Measurements from ENCODE around the gene LSS.

Gene LSS

DNA sequence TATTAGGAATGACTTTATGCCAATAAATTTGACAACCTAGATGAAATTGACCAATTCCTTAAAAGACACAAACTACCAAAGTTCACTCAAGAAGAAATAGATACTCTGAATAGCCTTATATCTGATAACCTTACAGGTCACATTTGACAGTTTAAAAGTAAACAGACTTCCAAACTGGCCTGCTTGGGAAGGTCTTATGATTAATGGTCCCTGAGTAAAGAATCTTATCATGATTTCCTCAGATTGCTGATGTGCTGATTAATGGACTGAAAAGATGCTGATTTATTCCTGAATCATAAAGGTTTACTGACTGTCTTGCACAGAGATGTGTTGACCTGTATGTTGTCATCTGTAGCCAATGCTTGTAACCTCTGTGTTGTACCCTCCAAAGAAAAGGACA, 63.5 kb downstream of the LSS start:
- no peak for DNase-seq

DNA sequence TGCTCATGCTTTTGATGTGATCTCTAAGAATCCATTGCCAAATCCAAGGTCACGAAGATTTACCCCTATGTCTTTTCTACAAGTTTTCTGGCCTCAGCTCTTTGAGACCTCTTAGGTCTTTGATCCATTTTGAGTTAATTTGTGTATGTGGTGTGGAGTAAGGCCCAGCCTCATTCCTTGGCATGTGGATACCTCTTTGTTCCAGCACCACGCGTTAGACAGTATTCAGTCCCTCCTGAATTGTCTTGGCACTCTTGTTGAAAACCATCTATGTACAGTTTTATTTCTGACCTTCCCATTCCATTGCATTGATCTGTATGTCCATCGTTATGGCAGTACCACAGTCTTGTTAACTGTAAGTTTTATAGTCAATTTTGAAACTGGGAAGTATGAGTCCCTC, 65.2 kb downstream of the LSS start:
- no peak for DNase-seq

DNA sequence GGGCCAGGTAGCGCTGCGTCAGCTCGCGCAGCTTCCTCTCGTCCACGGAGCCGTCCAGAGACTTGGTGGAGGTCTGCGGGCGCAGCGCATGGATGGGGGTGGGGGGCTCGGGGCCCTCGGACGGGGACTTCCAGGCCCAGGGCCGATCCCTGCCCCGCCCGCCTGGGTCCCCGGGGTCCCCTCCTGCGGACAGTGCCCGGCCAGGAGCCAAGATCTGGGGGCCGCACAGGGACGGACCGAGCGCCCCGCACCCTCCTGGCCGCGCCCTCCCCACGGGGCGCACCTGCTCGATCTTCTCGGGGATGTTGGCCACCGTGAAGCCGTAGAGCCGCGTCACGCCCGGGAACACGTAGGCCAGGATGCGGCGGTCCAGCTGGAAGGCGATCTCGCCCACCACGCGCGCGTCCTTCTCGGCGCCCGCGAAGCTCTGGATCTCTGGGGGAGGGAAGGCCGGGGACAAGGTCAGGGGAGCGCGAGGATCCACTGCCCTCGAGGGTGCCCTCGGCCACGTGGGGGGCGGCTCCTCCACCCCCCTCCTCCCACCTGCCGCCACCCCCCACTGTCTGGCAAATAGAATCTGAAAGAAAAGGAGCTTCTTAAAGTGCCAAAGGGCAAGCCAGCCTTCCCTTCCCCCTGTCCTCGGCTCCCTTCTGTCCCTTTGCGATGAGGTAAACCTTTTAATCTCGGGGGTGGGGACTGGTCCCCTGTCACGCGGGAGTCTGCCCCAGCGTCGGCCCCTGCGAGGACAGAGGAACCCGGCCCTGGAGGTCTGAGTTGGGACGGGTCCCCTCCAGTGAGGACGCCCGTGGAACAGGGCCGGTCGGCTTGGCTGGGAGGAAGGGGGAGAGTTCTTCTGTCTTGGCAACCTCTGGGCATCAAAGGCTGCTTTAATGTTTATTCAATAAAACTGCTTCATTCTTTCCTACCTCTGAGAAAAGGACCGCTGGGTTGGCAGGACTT, 66.7 kb downstream of the LSS start:
- no peak for DNase-seq

DNA sequence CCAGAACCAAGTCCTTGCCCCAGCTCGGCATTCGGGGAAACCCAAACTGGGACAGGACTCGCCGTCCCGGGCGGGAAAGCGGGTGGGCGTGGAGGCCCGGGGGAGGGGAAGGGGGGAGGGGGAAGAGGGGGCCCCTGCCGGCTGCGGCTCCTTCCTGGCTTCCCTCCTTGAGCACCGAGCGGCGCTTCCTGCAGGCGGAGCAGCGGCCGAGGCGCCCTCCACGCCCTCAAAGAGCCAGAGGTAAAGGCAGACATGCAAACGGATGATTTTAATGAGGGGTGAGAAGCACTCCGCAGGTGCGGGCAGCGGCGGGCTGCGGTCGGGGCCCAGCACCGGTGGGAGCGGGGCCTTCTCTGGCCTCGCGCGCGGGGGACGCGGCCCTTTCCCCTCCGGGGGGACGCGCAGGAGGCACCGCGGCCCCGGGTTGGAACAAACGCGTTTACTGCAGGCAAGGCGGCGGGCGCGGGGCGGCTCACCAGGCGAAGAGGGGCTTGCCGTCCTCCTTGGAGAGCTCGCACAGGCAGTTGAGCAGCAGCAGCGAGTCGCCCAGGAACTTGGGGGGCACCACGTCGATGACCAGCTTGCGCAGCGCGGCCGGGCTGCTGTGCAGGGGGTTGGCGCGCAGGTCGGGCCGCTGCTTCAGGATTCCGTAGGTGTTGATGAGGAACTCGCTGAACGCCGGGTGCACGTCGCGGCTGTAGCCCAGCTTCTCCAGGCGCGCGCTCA, 67.5 kb downstream of the LSS start:
- no peak for DNase-seq

DNA sequence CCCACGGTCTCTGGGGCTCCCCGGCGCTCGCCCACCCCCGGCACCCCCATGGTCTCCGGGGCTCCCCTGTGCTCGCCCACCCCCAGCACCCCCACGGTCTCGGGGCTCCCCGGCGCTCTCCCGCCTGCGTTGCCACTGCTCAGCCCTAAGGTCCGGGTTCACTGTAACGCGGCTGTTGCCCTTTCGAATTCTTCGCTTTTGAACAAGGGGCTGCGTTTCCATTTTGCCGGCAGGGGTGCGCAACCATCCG, 68.0 kb downstream of the LSS start:
- no peak for DNase-seq

DNA sequence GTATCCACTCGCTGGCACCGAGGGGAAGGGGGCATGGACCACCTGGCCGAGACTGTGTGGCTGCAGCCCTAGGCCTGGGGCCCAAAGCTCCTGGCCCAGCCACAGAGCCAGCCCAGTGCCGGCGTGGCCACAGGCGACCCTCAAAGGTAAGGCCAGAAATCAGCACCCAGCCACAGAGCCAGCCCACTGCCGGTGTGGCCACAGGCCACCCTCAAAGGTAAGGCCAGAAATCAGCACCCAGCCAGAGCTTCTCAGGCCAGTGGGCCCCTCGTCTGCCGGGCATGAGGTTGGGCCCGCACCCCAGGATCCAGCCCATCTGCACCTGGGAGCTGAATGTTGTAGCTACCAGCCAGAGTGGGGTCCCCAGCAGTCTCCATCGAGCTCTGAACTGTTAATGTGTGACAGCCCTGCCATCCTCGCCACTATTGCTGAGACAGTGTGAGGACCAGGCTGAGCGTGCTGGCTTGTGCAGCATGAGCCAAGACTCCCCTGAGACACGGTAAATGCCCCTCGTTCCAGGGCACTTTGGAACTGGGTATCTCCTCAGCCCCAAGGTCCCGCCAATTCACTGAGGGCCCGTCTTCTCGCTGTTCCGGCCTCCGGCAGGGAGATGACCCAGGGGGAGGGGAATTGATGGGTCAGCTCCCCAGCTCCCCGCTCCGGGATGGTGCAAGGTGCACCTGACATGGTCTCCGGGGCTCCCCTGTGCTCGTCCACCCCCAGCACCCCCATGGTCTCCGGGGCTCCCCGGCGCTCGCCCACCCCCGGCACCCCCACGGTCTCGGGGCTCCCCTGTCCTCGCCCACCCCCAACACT, 68.5 kb downstream of the LSS start:
- DNase-seq: no peak

DNA sequence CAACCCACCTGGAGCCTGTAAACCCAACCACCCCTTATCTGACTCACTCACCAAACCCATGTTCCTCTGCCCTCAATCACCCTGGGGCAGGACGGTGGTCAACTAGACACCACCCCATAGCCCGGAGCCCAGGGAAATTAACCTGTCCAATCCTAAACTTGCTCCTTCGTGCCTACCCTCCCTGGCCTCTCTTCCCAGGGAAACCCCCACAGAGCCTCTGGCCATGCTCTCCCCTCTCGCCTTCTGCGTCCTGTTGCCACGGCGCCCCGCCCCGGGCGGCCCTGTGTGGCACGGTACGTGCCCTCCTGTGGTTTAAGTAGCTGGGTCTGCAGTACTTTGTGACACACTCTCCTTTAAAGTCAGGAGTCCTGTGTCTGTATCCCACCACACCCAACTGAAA, 69.2 kb downstream of the LSS start:
- DNase-seq: no peak

DNA sequence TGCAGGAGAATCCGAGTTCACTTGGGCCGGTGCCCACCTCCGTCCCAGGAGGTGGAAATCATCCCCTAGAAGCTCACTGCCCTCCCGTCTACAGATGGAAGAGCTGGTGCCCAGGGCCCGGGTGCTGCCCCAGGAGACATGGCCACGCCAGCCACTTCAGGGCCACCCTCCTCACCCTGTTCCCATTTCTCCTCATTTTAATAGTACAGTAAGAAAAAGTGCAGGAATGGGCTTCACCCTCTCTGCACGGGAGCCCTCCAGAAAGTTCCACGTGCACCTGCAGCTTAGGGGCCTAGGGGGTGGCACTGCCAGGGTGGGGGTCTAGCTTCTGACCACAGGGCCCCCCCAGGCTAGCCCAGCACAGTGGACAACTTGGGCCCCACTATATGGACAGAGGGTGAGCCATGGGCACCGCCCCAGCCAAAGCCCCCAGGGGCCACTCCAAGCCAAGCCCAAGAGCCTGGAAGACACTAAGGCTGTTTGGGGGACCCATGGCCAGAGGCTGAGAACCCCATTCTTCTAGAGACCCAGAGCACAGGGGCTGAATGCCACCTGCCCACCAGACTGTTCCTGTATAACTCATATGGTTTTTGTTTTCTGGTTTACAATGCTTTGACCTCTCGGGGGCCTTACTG, 69.8 kb downstream of the LSS start:
- no peak for DNase-seq

DNA sequence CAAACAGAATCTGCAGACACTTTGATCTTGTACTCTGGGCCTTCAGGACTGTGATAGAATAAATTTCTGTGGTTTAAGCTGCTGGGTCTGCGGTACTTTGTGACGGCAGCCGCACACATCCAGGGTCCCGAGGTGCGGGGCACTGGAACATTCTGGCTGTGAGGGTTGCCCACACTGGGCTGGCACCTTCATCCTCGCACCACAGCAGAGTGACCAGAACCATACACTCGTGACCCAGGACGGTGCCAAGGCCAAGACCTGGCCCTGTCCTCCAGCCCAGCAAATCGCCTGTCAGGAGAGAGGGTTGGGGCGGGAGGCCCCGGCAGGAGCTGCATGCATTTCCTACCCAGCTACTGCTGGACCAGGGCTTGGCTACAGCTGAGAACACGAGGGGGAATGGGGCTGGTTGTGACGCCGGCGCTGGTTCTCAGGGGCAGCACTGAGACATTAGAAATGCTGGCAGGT, 70.6 kb downstream of the LSS start:
- DNase-seq: no peak

DNA sequence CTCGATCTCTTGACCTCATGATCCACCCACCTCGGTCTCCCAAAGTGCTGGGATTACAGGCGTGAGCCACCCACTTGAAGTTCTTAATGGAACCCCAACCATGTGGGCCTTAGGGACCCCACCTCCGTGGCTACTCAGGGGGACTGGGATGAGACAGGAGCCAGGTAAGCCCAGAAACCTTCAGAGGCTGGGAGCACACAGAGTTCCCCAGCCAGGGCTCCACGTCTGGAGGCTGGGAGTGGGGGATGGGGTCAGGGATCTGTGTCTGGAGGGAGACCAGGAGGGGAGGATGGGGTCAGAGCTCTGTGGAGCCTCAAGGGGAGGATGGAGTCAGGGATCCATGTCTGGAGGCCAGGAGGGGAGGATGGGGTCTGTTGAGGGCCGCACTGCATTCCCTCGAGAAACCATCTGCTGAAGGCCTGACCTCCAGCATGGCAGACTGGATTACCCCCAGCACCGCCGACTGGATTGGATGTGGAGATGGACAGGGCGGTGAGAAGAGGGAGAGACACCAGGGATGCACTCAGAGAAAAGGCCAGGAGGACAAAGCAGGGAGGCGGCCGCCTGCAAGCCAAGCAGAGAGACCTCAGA, 71.1 kb downstream of the LSS start:
- DNase-seq: no peak

DNA sequence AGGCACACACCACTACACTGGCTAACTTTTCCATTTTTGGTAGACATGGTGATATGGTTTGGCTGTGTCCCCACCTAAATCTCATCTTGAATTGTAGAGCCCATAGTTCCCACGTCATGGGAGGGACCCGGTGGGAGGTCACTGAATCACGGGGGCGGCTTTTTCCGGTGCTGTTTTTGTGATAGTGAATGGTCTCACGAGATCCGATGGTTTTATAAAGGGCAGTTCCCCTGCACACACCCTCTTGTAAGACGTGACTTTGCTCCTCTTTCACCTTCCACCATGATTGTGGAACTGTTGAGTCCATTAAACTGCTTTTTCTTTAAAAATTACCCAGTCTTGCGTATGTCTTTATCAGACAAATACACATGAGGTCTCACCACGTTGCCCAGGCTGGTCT, 71.9 kb downstream of the LSS start:
- DNase-seq: no peak

DNA sequence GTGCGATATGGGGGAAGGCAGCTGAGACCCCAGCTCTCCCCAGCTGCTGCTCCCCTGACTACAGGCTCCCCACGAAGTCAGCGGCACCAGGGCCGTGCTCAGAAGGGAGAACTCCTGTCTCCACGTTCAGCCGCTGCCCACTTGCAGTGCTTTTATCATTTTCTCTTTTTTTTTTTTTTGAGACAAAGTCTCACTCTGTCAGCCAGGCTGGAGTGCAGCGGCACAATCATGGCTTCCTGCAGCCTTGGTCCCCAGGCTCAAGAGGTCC, 72.3 kb downstream of the LSS start:
- DNase-seq: no peak

DNA sequence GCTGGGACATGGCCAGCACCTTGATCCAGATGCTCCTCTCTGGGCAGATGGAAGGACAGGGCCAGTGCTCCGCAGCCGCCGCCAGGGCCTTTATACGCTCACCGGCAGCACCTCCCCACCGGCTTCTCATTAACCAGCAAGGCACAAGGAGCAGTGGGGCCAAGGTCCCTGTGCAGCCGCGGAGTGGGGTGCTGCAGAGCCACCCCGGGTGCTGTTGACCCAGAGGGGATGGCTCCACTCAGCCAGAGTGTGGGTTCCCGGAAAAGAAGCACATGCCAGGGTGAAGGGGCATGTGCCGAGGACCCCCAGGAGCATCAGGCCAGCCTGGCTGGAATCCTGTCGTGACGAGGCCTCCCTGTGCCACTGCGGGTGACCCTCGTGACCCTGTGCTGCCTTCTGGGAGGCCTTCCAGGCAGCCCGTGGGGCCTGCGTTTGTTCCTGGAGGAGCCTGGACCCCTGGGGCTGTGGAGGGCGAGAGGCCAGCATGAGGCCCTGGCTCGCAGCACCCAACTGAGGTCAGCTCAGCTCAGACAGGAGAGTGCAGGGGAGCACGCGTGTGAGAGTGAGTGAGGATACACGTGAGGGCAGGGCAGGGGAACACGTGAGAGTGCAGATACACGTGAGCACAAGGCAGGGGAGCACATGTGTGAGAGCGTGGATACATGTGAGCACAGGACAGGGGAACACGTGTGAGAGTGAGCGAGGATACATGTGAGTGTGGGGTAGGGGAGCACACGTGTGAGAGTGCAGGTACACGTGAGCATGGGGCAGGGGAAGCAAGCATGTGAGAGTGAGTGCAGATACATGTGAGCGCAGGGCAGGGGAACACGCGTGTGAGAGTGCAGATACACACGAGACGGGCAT, 72.8 kb downstream of the LSS start, which contains the start of gene FTCD:
TSS of gene FTCD (minus strand) at position 66 of the 864 bp plus-strand sequence. CDS start at position 10, 56 bp downstream.
- DNase-seq: no peak

DNA sequence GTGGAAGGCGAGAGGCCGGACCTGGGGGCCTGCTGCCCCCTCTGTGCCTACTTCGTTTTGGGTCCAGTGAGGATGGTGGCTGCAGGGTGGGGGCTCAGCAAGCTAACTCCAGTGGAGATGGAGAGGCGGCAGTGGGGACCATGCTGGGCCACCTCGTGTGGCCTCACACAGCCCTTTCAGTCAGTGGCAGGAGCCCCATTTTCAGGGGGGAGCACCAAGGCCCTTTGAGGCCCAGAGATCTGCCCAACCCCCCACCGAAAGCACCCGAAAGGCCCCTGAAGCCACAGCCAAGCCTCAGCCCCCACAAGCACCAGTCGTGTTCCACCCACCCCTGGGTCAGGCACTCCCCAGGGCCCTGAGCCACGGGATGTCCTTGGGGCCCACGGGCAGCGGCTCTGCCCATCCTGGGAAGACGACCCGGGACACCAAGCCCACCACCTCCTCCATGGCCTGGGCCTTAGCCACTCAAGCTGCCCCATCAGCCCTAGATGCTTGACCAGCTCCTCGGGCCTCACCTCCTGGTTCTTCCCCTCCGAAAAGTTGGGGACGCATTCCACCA, 73.5 kb downstream of the LSS start:
- DNase-seq: no peak

DNA sequence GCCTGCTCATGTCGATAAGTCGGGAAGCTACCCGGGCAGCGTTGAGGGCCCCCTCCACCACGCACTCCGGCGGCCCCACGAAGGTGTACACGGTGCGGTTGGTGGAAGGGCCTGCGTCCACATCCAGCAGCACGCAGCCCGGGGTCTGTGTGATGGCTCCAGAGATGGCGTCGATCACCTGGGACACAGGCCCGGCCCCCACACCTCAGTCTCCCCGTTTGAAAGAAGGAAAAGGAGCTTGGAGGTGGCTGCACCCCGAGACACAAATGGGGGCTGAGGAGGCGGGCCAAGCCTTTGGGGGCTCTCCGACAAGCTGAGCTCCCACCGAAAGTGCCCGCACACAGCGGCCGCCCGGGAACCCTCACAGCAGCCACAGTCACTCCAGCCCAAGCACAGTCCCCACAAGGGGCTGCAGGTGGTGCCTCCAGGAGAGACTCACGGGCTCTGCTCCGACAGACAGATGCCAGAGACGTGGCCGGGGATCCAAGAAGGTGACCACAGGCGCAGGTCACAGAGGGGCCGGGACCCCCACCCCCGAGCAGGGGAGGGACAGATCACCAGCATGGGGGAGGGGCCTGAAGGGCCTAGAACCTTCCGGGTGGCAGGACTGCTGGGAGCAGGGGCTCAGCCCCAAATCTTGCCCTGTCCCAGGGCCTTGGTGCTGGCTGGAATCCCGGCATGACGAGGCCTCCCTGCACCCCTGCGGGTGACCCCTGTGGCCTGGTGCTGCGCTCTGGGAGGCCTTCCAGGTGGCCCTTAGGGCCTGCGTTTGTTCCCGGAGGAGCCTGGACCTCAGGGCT, 74.2 kb downstream of the LSS start:
- DNase-seq: no peak

DNA sequence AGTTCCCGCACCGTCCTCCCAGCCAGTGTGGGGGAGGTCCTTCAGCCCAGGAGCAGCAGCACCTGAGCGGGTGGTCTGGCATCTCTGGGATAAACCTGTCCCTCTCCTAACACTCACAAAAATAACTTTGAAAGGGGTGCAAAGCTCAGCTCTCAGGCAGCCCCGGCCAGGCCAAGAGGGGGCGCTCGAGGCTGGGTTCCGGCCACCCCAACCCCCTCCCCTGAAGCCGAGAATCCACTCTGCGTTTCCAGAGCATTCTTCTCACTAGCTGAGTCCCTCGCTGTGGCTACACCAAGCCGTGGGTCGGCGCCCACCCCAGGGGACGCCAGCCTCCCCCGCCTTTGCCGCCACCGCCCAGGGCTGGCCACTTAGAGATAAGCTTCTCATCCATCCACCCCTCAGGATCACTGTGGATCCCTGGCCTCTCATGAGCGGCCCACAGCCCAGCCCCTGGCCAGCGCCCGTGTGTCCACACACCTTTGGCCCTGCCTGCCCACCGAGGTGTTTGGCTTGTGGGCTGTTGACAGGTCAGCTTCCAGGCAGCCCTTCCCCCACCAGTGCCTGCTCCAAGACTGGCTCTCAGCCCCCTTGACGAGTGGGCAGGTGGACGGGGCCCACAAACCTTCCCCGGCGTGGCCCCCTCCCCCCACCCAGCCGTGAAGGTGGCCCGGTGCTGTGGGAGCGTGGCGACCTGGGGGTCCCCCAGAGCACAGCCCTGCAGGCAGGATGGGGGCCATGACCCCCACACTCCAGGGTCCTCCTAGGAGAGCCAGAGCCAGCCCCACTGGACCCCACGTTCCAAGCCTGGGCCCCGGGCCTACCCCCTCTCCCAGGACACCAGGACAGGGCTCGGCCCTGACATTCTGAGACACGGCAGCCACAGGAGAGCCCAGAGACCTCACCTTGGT, 75.1 kb downstream of the LSS start:
- DNase-seq: no peak

DNA sequence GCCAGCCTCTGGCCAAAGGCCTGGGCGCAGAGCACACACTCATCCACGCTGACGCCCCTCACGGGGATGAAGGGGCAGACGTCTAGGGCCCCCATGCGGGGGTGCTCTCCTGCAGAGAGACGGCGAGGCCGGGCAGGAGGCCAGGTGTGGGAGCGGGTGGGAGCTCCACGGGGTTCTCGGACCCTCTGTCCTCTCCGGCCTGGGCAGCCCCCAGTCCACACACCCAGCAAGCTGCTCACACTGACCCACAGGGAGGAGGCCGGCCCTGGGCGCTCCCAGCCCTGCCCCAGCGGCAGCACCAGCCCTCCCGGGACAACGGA, 75.7 kb downstream of the LSS start:
- no peak for DNase-seq

DNA sequence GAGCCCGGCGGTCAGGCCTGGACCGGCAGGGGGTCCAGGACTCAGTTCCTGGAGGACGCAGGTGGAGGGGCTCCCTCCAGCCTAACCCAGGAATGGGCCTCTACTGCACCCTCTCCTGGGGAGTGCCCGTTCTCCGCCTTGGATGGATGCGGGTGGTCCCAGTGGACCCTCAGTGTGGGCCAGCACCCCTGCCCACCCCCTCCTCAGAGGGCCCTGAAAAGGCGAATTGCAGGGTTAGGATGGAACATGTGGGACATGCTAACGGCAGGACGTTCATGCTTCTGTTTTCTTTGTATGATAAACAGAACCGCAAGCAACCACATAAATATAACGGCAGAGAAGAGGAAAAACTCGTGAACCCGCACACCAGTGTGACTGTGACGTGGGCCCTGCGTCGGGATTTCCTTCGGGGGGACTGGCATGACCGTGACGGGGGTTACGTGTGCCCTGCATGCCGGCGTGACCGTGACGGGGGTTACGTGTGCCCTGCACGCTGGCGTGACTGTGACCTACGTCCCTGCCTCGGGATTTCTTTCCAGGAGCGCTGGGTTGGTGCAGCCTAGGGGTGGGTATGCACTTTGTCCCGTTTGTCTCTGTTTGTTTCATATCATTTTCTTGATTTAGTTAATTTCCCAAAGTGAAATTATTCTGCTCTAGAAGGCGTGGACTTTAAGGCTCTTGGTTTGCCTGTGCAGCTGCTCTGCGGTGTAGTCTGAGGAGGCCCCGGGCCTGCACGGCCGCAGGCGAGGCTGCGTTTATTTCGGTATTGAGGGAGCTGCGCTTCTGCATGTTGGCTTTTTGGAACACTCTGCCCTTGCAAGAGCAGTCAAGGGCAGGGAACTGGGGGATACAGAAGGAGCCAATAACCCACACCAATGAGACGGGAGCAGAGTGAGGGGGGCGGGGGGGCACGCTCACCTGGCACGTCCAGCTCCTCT, 76.3 kb downstream of the LSS start:
- no peak for DNase-seq

Data from NCI-H2081 treated with DMSO at 0.1 percent for 48 hours (cell line).